Hepatocyte (in vitro differentiated cells): ENCODE results near the gene GLI2.

ENCODE experiments used
- CTCF ChIP-seq: fragments of 200-600 bp; sonication (generic); IDR thresholded peaks from 2 replicates; pipeline ENCODE4 v1.5.1; 2016; ENCODE audit warnings: antibody characterized with exemption, mild to moderate bottlenecking; ENCODE audit not compliant: poor library complexity
- EZH2 ChIP-seq: fragments of 200-600 bp; sonication (generic); IDR thresholded peaks from 2 replicates; pipeline ENCODE4 v1.6.1; 2016; ENCODE audit warnings: antibody characterized with exemption, mild to moderate bottlenecking, borderline replicate concordance

GRCh38 chr2:120715353-120715752 is 20.3 kb upstream of the GLI2 start:
- TF ChIP-seq EZH2 = no peak
- TF ChIP-seq CTCF = no peak
